WTC11 (cell line): ENCODE measurements around the gene DISP3. TPM values are rescaled to one million over a fixed set of nuclear protein-coding genes. Genes with fewer than 3 reads are reported as not detected.

ENCODE experiments used
- ATAC-seq: fragments of 200-7000 bp; cut with Tn5 transposase; 2 replicates; pipeline ENCODE4 v1.10.0; 2021; ENCODE audit warnings: mild to moderate bottlenecking, moderate library complexity
- CTCF ChIA-PET: fragments of 300-600 bp; sonication (Branson Sonifier 250); formaldehyde crosslinking; loops from one replicate; lab custom pipeline; 2021; ENCODE audit warnings: antibody characterized with exemption; lab: Charles Lee
- POLR2A ChIA-PET: fragments of 350-600 bp; sonication (Branson Sonifier 250); formaldehyde crosslinking; loops from one replicate; lab custom pipeline; 2021; ENCODE audit warnings: antibody characterized with exemption; lab: Charles Lee
- DNase-seq: peaks from one replicate; pipeline ENCODE4 v3.0.0; 2021; ENCODE audit warnings: low spot score
- H3K27ac Mint-ChIP-seq: 2 replicates; pipeline ENCODE4 v1.8.0; 2021; ENCODE audit warnings: mixed read lengths
- H3K27me3 Mint-ChIP-seq: 2 replicates; pipeline ENCODE4 v1.8.0; 2021; ENCODE audit warnings: low read depth, mild to moderate bottlenecking, moderate library complexity, mixed read lengths
- H3K36me3 Mint-ChIP-seq: 2 replicates; pipeline ENCODE4 v1.8.0; 2021; ENCODE audit warnings: mixed read lengths
- H3K4me1 Mint-ChIP-seq: 2 replicates; pipeline ENCODE4 v1.8.0; 2022; ENCODE audit warnings: mixed read lengths
- H3K4me3 Mint-ChIP-seq: 2 replicates; pipeline ENCODE4 v1.8.0; 2021; ENCODE audit warnings: mild to moderate bottlenecking, moderate library complexity, mixed read lengths
- H3K9me3 Mint-ChIP-seq: 2 replicates; pipeline ENCODE4 v1.8.0; 2021; ENCODE audit warnings: mixed read lengths
- ATF1 ChIP-seq: sonication (generic); formaldehyde crosslinking; IDR thresholded peaks from 2 replicates; pipeline ENCODE4 v1.8.1; 2023; ENCODE audit warnings: mild to moderate bottlenecking, moderate library complexity, missing genetic modification reagents
- CREB1 ChIP-seq: sonication (generic); formaldehyde crosslinking; IDR thresholded peaks from 2 replicates; pipeline ENCODE4 v1.8.0; 2023; ENCODE audit warnings: mild to moderate bottlenecking, missing genetic modification reagents
- CREM ChIP-seq: sonication (generic); formaldehyde crosslinking; IDR thresholded peaks from 2 replicates; pipeline ENCODE4 v1.8.1; 2022; ENCODE audit warnings: mild to moderate bottlenecking, missing genetic modification reagents, moderate library complexity
- ELF4 ChIP-seq: sonication (generic); formaldehyde crosslinking; IDR thresholded peaks from 2 replicates; pipeline ENCODE4 v1.8.1; 2022; ENCODE audit warnings: low read depth, mild to moderate bottlenecking, moderate library complexity, missing genetic modification reagents
- FOXK1 ChIP-seq: sonication (generic); formaldehyde crosslinking; IDR thresholded peaks from 2 replicates; pipeline ENCODE4 v1.8.0; 2022; ENCODE audit warnings: mild to moderate bottlenecking, moderate library complexity, missing genetic modification reagents
- GRHL2 ChIP-seq: fragments of 250-450 bp; sonication (Bioruptor Pico); IDR thresholded peaks from 2 replicates; pipeline ENCODE4 v1.8.0; 2022; ENCODE audit warnings: mild to moderate bottlenecking, moderate library complexity; ENCODE audit not compliant: insufficient replicate concordance, severe bottlenecking
- JAZF1 ChIP-seq: fragments of 250-450 bp; sonication (Bioruptor Pico); IDR thresholded peaks from 2 replicates; pipeline ENCODE4 v1.9.0; 2021; ENCODE audit warnings: moderate library complexity, mild to moderate bottlenecking, inconsistent platforms
- MLX ChIP-seq: sonication (generic); formaldehyde crosslinking; IDR thresholded peaks from 2 replicates; pipeline ENCODE4 v1.8.1; 2023; ENCODE audit warnings: mild to moderate bottlenecking, missing genetic modification reagents, moderate library complexity
- MXD4 ChIP-seq: fragments of 250-450 bp; sonication (Bioruptor Pico); IDR thresholded peaks from 2 replicates; pipeline ENCODE4 v1.8.0; 2021; ENCODE audit warnings: mild to moderate bottlenecking, moderate library complexity, borderline replicate concordance
- NFATC4 ChIP-seq: fragments of 250-450 bp; sonication (Bioruptor Pico); IDR thresholded peaks from 2 replicates; pipeline ENCODE4 v1.9.0; 2021; ENCODE audit warnings: mild to moderate bottlenecking
- RORB ChIP-seq: fragments of 250-450 bp; sonication (Bioruptor Pico); IDR thresholded peaks from 2 replicates; pipeline ENCODE4 v1.9.0; 2021; ENCODE audit warnings: mild to moderate bottlenecking
- SOX15 ChIP-seq: fragments of 250-450 bp; sonication (Bioruptor Pico); IDR thresholded peaks from 2 replicates; pipeline ENCODE4 v1.9.0; 2021; ENCODE audit warnings: mild to moderate bottlenecking
- STAT6 ChIP-seq: sonication (generic); formaldehyde crosslinking; conservative IDR thresholded peaks from 2 replicates; pipeline ENCODE4 v1.8.1; 2023; ENCODE audit warnings: mild to moderate bottlenecking, low read depth, missing genetic modification reagents, moderate library complexity
- TCF7 ChIP-seq: sonication (generic); formaldehyde crosslinking; IDR thresholded peaks from 2 replicates; pipeline ENCODE4 v1.8.0; 2022; ENCODE audit warnings: mild to moderate bottlenecking, low read depth, missing genetic modification reagents, moderate library complexity
- TEAD1 ChIP-seq: sonication (generic); formaldehyde crosslinking; IDR thresholded peaks from 2 replicates; pipeline ENCODE4 v1.8.0; 2022; ENCODE audit warnings: mild to moderate bottlenecking, missing genetic modification reagents
- ZBTB21 ChIP-seq: sonication (generic); formaldehyde crosslinking; IDR thresholded peaks from 2 replicates; pipeline ENCODE4 v1.8.1; 2023; ENCODE audit warnings: mild to moderate bottlenecking, missing genetic modification reagents, borderline replicate concordance
- ZNF121 ChIP-seq: sonication (generic); formaldehyde crosslinking; IDR thresholded peaks from 2 replicates; pipeline ENCODE4 v1.8.0; 2023; ENCODE audit warnings: missing genetic modification reagents
- ZNF317 ChIP-seq: sonication (generic); formaldehyde crosslinking; IDR thresholded peaks from 2 replicates; pipeline ENCODE4 v1.8.1; 2023; ENCODE audit warnings: low read depth, mild to moderate bottlenecking, moderate library complexity, missing genetic modification reagents, borderline replicate concordance
- total RNA-seq: library from RNA; stranded (reverse); gene quantifications from 3 replicates; pipeline ENCODE4 v1.2.3, GENCODE V29; 2021
- TF ChIP-seq, protein P1 (sequence below): sonication (generic); formaldehyde crosslinking; IDR thresholded peaks from 2 replicates; pipeline ENCODE4 v1.8.0; 2022; ENCODE audit warnings: mild to moderate bottlenecking, missing genetic modification reagents
- TF ChIP-seq, protein P2 (sequence below): sonication (generic); formaldehyde crosslinking; IDR thresholded peaks from 2 replicates; pipeline ENCODE4 v1.8.0; 2022; ENCODE audit warnings: mild to moderate bottlenecking, missing genetic modification reagents
- TF ChIP-seq, protein P3 (sequence below): sonication (generic); formaldehyde crosslinking; IDR thresholded peaks from 2 replicates; pipeline ENCODE4 v1.8.1; 2023; ENCODE audit warnings: mild to moderate bottlenecking, moderate library complexity, missing genetic modification reagents

DISP3 gene
- total RNA-seq, 1 experiment from 2014 or later, result 6.0 TPM

DNA sequence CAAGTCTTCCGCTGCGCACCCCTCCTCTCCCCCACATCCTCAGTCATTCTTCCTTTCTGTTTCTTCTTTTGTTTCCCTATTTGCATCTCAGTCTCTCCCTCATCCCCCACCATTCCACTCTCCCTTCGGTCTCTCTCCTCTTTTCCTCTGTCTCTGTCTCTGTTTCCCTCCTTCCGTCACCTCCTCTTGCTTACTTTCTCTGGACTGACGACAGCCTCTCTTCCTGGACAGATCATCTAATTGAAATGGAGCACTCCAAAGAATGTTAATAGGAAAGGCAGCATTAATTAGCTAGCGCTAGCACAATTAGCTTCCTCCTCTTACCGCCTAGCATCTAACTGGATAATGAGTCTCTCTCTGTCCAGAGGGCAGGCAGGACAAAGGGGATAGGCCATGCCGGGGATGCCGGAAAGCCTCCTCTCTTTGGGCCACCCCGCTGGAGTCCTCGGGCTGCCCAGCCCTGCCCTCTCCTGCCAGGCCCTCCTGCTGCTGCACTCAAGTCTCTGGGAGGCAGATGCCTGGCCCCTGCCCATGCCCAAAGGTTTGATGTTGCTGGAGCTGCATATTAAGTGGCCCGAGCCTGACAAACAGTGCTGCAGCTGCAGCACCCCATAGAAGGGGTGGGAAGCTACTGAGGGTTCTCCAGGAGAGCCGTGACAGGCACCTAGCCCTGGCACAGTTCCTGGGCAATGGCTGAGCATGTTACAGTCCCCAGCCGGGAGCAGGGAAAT is 20.8 kb downstream of the DISP3 start:
- H3K27ac Mint-ChIP-seq, result peak overlapping the region; percentile 88
- H3K36me3 Mint-ChIP-seq, result peaks cover 30% of the 10 kb centered on the region
- H3K9me3 Mint-ChIP-seq, result peaks cover 22% of the 10 kb centered on the region
- TF ChIP-seq, protein P1, sequence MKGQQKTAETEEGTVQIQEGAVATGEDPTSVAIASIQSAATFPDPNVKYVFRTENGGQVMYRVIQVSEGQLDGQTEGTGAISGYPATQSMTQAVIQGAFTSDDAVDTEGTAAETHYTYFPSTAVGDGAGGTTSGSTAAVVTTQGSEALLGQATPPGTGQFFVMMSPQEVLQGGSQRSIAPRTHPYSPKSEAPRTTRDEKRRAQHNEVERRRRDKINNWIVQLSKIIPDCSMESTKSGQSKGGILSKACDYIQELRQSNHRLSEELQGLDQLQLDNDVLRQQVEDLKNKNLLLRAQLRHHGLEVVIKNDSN, result 0 out of 2 replicates have a peak, but pooled peaks have one; percentile 20
- TF ChIP-seq ATF1 (CRISPR knock-in tag) (no peak), ZBTB21 (CRISPR knock-in tag) (0 out of 2 replicates have a peak, but pooled peaks have one; percentile 39)
- TF ChIP-seq, all 79 proteins: peak for 2
- Mint-ChIP-seq H3K27me3 (no peaks in the 10 kb centered on the region), H3K4me3 (peak overlapping the region; percentile 43), H3K4me1 (peaks cover 35% of the 10 kb centered on the region)
- CTCF ChIA-PET, result interaction anchor here (0.6 to 3.4 kb wide), 11 partner anchors 12 to 180 kb away, joined by 3 to 24 read pairs (median 6); partner anchors contain the start of genes DISP3 and FBXO44
- ATAC-seq, result peak; percentile 74
- peak; percentile 27 for DNase-seq
- POLR2A ChIA-PET, result interaction anchor here (1.0 to 1.3 kb wide), 2 partner anchors 13 to 19 kb away, joined by 3 read pairs; no protein-coding TSS in a partner anchor

- Mint-ChIP-seq H3K9me3 (peaks cover 33% of the 10 kb centered on the region), H3K4me1 (peaks cover 35% of the 10 kb centered on the region), H3K27ac (no peak overlapping the region; the same call in 1 of the 2 replicates), H3K27me3 (0 out of 2 replicates have a peak, but pooled peaks cover 2% of the 10 kb centered on the region), H3K36me3 (peaks cover 41% of the 10 kb centered on the region), H3K4me3 (no peak overlapping the region)
- TF ChIP-seq MLX, result no peak
- no peak for TF ChIP-seq STAT6 (CRISPR knock-in tag)
- TF ChIP-seq ZNF317 (CRISPR knock-in tag), result no peak
- TF ChIP-seq TEAD1 (CRISPR knock-in tag), result no peak
- no peak for TF ChIP-seq CREM (CRISPR knock-in tag)
- TF ChIP-seq ZNF121 (CRISPR knock-in tag), result no peak
- no peak for TF ChIP-seq FOXK1 (CRISPR knock-in tag)
- no peak for TF ChIP-seq MXD4
- TF ChIP-seq JAZF1 (CRISPR knock-in tag), result no peak
- TF ChIP-seq GRHL2 (CRISPR knock-in tag), result no peak
- no peak for TF ChIP-seq SOX15 (CRISPR knock-in tag)
- TF ChIP-seq RORB (CRISPR knock-in tag), result no peak
- TF ChIP-seq, protein P2, sequence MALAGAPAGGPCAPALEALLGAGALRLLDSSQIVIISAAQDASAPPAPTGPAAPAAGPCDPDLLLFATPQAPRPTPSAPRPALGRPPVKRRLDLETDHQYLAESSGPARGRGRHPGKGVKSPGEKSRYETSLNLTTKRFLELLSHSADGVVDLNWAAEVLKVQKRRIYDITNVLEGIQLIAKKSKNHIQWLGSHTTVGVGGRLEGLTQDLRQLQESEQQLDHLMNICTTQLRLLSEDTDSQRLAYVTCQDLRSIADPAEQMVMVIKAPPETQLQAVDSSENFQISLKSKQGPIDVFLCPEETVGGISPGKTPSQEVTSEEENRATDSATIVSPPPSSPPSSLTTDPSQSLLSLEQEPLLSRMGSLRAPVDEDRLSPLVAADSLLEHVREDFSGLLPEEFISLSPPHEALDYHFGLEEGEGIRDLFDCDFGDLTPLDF, result no peak
- TF ChIP-seq ELF4 (CRISPR knock-in tag), result no peak
- no peak for TF ChIP-seq TCF7
- TF ChIP-seq NFATC4, result no peak
- TF ChIP-seq, protein P3, sequence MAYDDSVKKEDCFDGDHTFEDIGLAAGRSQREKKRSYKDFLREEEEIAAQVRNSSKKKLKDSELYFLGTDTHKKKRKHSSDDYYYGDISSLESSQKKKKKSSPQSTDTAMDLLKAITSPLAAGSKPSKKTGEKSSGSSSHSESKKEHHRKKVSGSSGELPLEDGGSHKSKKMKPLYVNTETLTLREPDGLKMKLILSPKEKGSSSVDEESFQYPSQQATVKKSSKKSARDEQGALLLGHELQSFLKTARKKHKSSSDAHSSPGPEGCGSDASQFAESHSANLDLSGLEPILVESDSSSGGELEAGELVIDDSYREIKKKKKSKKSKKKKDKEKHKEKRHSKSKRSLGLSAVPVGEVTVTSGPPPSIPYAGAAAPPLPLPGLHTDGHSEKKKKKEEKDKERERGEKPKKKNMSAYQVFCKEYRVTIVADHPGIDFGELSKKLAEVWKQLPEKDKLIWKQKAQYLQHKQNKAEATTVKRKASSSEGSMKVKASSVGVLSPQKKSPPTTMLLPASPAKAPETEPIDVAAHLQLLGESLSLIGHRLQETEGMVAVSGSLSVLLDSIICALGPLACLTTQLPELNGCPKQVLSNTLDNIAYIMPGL (CRISPR knock-in tag), result no peak
- no peak for TF ChIP-seq CREB1
- ChIA-PET CTCF (no interaction called here), POLR2A (no interaction called here)
- DNase-seq, result peak; percentile 5
- no peak for ATAC-seq
Observed at GRCh38 chr1:11500881-11501280, 21.9 kb downstream of the DISP3 start.
